Measurements from ENCODE around the gene UPK2.
"Not testable (repeated sequence)": the region's sequence is repeated elsewhere in the genome, so short reads cannot be mapped to it uniquely, and the experiment has no call there.

UPK2 gene

DNA sequence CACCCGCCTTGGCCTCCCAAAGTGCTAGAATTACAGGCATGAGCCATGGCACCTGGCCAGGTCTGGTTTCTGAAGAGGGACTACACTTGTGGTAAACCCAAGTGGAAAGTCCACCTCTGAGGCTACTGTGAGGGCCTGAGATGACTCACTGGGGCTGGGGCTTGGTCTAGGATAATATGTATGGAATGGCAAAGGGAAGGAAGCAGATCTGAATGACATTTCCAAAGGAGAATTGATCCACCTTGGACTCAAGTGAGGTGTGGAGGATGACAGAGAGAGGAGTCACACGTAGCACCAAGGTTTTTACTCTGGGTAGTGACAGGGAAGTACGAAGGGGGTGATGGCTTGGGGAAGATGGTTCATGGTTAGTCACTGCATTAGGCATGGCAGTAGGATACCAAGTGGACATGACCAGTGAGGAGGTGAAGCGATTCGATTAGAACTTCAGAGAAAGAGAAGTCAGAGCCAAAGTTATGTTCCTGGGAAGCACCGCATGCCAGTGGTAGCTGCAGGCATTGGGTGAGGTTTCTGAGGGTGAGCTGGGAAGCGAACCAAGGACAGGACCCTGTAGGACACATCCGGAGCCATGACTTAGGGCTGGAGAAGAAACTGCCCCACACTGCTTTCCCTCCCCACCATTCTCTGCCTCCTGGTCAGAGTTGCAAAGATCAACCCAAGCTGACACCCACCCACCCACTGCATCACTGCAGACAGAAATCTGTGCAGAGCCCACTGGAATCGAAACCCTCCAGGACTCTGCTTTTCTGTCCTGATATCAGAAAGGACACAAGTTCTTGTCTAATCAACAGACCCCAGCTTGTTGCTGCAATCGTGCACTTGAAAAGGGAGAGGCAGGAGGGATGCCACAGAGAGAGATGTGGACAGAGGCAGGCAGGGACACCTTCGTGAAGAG, 17.4 kb upstream of the UPK2 start:
- DNase-seq (ENCODE audit: low spot score), result no peak

GRCh38 chr11:118939404-118939915, 16.6 kb upstream of the UPK2 start:
- no peak for DNase-seq (ENCODE audit: low spot score)

GRCh38 chr11:118939953-118940598, 16.0 kb upstream of the UPK2 start:
- DNase-seq (ENCODE audit: low spot score), result no peak

DNA sequence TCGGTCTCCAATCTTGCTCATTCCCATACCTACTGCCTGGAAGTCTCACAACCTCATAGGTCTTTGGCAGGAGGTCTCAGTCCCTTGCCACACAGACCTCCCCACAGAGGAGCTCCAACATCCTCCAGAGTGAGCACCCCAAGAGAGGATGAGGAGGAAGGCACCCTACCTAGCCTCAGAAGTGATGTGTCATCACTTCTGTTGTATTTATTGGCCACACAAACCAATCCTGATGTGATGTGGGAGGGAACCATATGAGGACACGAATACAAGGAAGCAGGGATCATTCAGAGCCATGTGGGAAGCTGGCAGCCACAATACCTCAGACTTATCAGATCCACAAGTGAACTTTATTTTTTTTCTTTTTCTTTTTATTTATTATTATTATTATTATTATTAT, 9.0 kb upstream of the UPK2 start:
- no peak for DNase-seq (ENCODE audit: low spot score)

- DNase-seq (ENCODE audit: low spot score), result no peak
Measured at GRCh38 chr11:118948000-118948399, 8.1 kb upstream of the UPK2 start.

DNA sequence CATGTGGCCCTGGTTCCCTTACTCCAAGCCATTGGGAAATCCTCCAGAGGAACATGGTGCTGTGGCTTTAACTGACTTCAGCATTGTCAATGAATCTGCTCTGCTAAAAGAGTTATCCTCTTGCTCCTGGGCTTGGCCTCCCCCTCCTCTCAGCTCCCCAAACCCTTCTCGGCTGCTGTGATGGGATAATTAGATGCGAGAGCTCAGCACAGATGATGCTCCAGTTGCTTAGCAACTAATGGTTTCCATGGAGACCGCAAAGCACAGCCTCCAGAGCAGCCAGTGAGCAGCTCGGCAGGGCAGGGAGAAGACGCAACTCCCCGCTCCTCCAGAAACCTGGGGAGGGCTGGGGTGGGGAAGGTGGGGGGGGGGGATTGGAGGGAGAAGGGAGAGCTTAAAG, 2.8 kb upstream of the UPK2 start:
- DNase-seq (ENCODE audit: low spot score), result no peak

DNA sequence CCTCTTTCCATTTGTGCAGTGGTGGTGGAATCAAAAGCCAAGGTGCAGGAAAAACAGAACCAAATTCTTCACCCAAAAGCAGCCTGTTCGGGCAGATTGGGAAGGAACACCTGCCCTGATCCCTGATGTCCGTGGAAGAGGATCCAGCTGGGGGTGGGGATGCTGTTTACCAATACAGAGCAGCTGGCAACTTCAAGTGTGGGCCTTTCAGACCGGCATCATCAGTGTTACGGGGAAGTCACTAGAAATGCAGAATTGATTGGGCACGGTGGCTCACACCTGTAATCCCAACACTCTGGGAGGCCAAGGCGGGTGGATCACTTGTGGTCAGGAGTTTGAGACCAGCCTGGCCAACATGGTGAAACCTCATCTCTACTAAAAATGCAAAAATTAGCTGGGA, 2.1 kb upstream of the UPK2 start:
- DNase-seq (ENCODE audit: low spot score), result not testable (repeated sequence)

DNA sequence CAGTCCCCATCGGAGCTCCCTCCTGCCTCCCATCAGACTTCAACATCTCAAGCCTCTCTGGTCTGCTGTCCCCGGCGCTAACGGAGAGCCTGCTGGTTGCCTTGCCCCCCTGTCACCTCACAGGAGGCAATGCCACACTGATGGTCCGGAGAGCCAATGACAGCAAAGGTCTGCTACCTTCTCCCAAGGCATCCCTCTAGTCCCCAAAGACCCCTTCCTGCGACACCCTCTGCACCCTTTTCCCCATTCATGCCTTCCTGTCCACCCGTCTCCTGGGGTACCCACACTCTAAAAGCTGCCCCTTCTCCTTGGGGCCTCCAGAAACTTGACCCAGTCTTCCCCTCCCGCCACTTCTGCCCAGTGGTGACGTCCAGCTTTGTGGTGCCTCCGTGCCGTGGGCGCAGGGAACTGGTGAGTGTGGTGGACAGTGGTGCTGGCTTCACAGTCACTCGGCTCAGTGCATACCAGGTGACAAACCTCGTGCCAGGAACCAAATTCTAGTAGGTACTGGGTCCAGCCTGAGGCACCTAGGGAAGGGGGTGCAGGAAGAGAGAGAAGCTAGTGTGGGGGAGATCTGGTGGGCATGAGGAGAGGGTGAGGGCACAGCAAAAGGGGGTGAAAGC, 860 bp downstream of the UPK2 start:
- DNase-seq (ENCODE audit: low spot score), result no peak

- no peak for DNase-seq (ENCODE audit: low spot score)
Measured at GRCh38 chr11:118957549-118957948, 1.5 kb downstream of the UPK2 start.

- DNase-seq (ENCODE audit: low spot score), result no peak
Measured at GRCh38 chr11:118957968-118958367, 1.9 kb downstream of the UPK2 start.

GRCh38 chr11:118958577-118958976, 2.5 kb downstream of the UPK2 start:
- no peak for DNase-seq (ENCODE audit: low spot score)

DNA sequence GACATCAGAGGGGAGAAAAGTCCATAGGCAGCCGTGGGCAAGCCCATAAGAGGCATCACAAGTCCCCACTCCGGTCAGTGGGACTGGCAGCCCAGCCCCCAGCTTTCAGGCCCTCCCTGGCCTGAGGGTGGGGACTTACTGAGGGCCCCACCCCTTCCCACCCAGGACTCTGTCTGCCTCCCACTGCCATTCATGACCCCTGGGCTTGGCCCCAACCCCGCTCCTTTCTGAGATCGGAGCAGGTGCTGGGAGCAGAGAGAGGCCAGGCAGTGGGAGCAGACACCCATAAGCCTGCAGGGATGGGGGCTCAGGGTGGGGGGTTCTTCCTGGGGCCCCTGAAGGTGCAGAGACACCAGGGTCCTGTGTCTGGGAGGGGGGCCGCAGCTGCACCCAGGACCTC, 5.1 kb downstream of the UPK2 start:
- no peak for DNase-seq (ENCODE audit: low spot score)

GRCh38 chr11:118961591-118961990, 5.5 kb downstream of the UPK2 start:
- no peak for DNase-seq (ENCODE audit: low spot score)

DNA sequence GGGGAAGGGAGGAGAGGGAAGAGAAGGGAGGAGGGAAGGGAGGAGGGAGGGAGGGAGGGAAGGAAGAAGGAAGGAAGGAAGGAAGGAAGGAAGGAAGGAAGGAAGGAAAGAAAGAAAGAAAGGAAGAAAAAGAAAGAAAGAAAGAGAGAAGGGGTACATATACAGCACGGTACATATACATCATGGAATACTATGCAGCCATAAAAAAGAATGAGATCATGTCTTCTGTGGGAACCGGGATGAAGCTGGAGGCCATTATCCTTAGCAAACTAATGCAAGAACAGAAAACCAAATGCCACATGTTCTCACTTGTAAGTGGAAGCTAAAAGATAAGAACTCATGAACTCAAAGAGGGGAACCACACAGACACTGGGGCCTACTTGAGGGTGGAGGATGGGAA, 13.4 kb downstream of the UPK2 start:
- not testable (repeated sequence) for DNase-seq (ENCODE audit: low spot score)

GRCh38 chr11:118971646-118972045, 15.5 kb downstream of the UPK2 start, which contains the start of gene FOXR1:
Gene FOXR1, plus strand, starts transcription at chr11:118971761. Its CDS starts 171 bp downstream, at chr11:118971932.
- no peak for DNase-seq (ENCODE audit: low spot score)

- no peak for DNase-seq (ENCODE audit: low spot score)
Measured at GRCh38 chr11:118973985-118974384, 17.9 kb downstream of the UPK2 start.

DNA sequence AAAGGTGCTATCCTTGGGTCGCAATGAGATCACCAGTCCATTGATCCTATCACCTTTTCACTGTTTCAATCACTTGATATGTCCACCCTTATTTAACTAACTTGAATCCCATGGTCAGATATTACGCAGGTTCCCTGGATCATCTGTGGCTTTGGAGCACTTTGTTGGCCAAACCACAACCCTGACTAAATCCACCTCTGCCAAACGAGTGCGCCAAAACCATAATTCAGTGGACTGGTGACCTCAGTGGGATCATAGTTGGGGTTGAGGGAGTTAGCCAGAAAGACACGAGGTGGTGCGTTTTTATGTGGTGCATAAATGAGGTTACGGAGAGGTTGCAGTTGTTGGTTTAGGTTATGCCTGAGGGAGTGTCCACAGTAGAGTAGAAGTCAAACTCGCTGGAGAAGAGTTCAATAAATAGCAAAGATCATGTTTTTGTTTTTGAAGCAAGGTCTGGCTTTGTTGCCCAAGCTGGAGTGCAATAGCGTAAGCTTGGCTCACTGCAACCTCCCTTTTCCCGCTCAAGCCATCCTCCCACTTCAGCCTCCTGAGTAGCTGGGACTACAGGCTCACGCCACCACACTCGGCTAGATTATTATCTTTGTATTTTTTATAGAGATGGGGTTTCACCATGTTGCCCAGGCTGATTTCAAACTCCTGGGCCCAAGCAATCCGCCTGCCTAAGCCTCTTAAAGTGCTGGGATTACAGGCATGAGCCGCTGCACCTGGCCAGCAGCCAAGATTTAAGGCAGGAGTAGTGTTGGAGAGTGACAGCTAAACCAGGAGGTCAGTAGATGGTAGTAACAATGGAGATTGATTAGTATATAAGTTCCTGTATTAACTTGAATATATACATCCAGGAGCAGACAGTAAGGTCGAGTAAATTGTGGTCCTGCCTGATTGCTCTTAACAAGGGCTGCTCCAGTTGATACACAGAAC, 19.9 kb downstream of the UPK2 start:
- no peak for DNase-seq (ENCODE audit: low spot score)

DNA sequence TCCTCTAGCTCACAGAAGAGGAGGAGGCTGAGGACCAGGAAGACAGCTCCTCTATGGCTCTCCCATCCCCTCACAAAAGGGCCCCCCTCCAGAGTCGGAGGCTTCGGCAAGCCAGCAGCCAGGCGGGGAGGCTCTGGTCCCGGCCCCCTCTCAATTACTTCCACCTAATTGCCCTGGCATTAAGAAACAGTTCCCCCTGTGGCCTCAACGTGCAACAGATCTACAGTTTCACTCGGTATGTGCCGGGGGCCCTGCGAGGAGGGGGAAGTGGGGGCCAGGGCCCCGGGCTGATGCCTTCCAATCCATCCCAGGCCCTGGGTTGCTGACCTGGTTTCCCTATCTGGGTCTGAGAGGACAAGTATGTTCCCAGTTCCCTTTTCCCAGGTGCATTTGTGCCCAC, 23.3 kb downstream of the UPK2 start:
- no peak for DNase-seq (ENCODE audit: low spot score)

DNA sequence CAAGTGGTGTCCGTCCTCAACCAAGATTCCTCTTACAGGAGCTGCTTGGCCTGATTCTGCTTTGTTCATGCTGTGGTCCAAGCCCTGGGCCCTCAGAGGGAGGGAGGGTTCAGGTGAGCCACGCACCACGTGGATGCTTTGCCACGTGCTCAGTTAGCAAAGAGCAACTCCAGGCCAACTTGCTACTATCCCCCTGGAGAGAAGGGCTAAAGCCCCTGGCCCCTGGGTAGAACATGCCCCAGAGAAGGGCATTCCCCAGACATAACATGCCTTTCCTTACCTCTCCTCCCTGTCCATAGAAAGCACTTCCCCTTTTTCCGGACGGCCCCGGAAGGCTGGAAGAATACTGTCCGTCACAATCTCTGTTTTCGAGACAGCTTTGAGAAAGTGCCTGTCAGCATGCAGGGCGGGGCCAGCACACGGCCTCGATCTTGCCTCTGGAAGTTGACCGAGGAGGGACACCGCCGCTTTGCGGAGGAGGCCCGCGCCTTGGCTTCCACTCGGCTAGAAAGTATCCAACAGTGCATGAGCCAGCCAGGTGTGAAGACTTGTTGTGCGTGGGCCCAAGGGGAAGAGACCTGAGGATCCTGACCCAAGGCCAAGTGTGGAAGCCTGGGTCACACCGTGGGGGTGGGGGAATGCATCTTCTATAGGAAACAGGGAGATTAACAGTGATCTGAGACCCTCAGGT, 24.2 kb downstream of the UPK2 start:
- DNase-seq (ENCODE audit: low spot score), result no peak

GRCh38 chr11:118984337-118984736, 28.2 kb downstream of the UPK2 start:
- not testable (repeated sequence) for DNase-seq (ENCODE audit: low spot score)

GRCh38 chr11:118984825-118985224, 28.7 kb downstream of the UPK2 start:
- DNase-seq (ENCODE audit: low spot score), result no peak

All from left forelimb (tissue), 1 donor.